GM12878 (cell line): ENCODE results near the gene EXD3. TPM values are rescaled to one million over a fixed set of nuclear protein-coding genes. Genes with fewer than 3 reads are reported as not detected.
"Not testable (repeated sequence)": the region's sequence is repeated elsewhere in the genome, so short reads cannot be mapped to it uniquely, and the experiment has no call there.

ENCODE experiments used
- ATAC-seq: fragments of 200-7000 bp; cut with Tn5 transposase; 3 replicates; pipeline ENCODE4 v1.9.1; 2020; ENCODE audit warnings: mild to moderate bottlenecking, moderate library complexity
- BruUV-seq: library from RNA; stranded (reverse); fragments of 400-500 nt; replicated peaks from 2 replicates; lab custom pipeline; 2021; lab: Mats Ljungman, UMichigan
- CTCF ChIA-PET: fragments of 300-600 bp; sonication (Branson Sonifier 250); formaldehyde crosslinking; extraction: SDS; loops from one replicate; lab custom pipeline; 2021; ENCODE audit warnings: inconsistent platforms; lab: Yijun Ruan, JAX
- POLR2A ChIA-PET: fragments of 350-600 bp; formaldehyde crosslinking; extraction: SDS; loops from one replicate; lab custom pipeline; 2021; ENCODE audit warnings: inconsistent platforms; lab: Charles Lee
- RAD21 ChIA-PET: fragments of 300-600 bp; sonication (Branson Sonifier 250); formaldehyde crosslinking; loops from one replicate; lab custom pipeline; 2023; ENCODE audit warnings: antibody characterized with exemption; ENCODE audit not compliant: unreplicated experiment; lab: Charles Lee
- SMC1A ChIA-PET: fragments of 300-600 bp; sonication (Branson Sonifier 250); formaldehyde crosslinking; loops from one replicate; lab custom pipeline; 2023; ENCODE audit not compliant: unreplicated experiment, uncharacterized antibody; lab: Charles Lee
- DNase-seq: peaks from one replicate; pipeline ENCODE4 v3.0.0-alpha.2; 2011; ENCODE audit warnings: low read depth, low spot score
- FAIRE-seq: peaks from 3 replicates; lab custom pipeline; 2011; peaks lifted over from hg19 to GRCh38; lab: Jason Lieb, UNC
- H2AFZ ChIP-seq: 2 replicates; pipeline ENCODE4 v1.6.0; 2011; ENCODE audit warnings: low read depth, low read length, control low read depth; ENCODE audit not compliant: control insufficient read depth
- H3K27ac ChIP-seq: 2 replicates; pipeline ENCODE4 v1.5.1; 2011; ENCODE audit warnings: control low read depth; ENCODE audit not compliant: control insufficient read depth, insufficient read depth
- H3K27me3 ChIP-seq, 2 experiments: replicated peaks in 1 of 2; 2 replicates each; pipeline versions ENCODE4 v1.6.0 to v1.6.1; 2011; ENCODE audit warnings: low read length in 1 of 2; ENCODE audit not compliant: control insufficient read depth in 2 of 2, insufficient read depth in 2 of 2
- H3K36me3 ChIP-seq, 2 experiments: 2 replicates each; pipeline ENCODE4 v1.5.1; 2011; ENCODE audit warnings: low read length in 1 of 2; ENCODE audit not compliant: control insufficient read depth in 2 of 2, insufficient read depth in 2 of 2
- H3K4me1 ChIP-seq: 2 replicates; pipeline ENCODE4 v1.6.1; 2011; ENCODE audit warnings: mild to moderate bottlenecking, low read length, moderate library complexity, mixed read lengths; ENCODE audit not compliant: control insufficient read depth, insufficient read depth
- H3K4me2 ChIP-seq: 2 replicates; pipeline ENCODE4 v1.6.0; 2011; ENCODE audit warnings: control low read depth; ENCODE audit not compliant: control insufficient read depth, insufficient read depth
- H3K4me3 ChIP-seq: fragments of 200-600 bp; sonication (generic); 2 replicates; pipeline ENCODE4 v1.5.1; 2016
- H3K79me2 ChIP-seq: 2 replicates; pipeline ENCODE4 v1.6.0; 2011; ENCODE audit warnings: low read length; ENCODE audit not compliant: control insufficient read depth, insufficient read depth
- H3K9ac ChIP-seq: 2 replicates; pipeline ENCODE4 v1.8.0; 2011; ENCODE audit warnings: low read length, control low read depth, mixed read lengths; ENCODE audit not compliant: control insufficient read depth, insufficient read depth
- H3K9me3 ChIP-seq: replicated peaks from 3 replicates; pipeline ENCODE4 v1.5.1; 2011; ENCODE audit warnings: mild to moderate bottlenecking, low read length; ENCODE audit not compliant: control insufficient read depth, insufficient read depth
- H4K20me1 ChIP-seq: 2 replicates; pipeline ENCODE4 v1.6.0; 2011; ENCODE audit not compliant: control insufficient read depth, insufficient read depth
- TCF7 ChIP-seq: IDR thresholded peaks from 2 replicates; pipeline ENCODE4 v1.6.1; 2014; ENCODE audit warnings: antibody characterized with exemption, borderline replicate concordance
- YY1 ChIP-seq: IDR thresholded peaks from 2 replicates; pipeline ENCODE4 v1.6.1; 2011; ENCODE audit warnings: low read depth, mild to moderate bottlenecking, low read length
- WGBS: methylation state at CpG from one replicate; pipeline ENCODE4 v1.1.6; 2016; ENCODE audit warnings: low lambda C conversion rate; ENCODE audit not compliant: insufficient replicate concordance, insufficient coverage; ENCODE audit errors: missing lambda C conversion rate; 5-methylcytosine and 5-hydroxymethylcytosine counted together
- in situ Hi-C: fragments of 300-500 bp; cut with MboI; formaldehyde crosslinking; loops from 9 replicates; pipeline ENCODE4 v1.14.3; 2018; ENCODE audit warnings: mixed read lengths
- intact Hi-C: fragments of 100-400 bp; cut with micrococcal nuclease; formaldehyde crosslinking; loops from one replicate; pipeline ENCODE4 v1.14.2; 2022; ENCODE audit not compliant: unreplicated experiment
- polyA plus RNA-seq, 11 experiments: library from polyadenylated mRNA; depleted of rRNA in 4 of 11; unstranded in 6 of 11; stranded (reverse) in 5 of 11; fragments of >200 nt; fragmentation: Nextera tagmentation in 4 of 11; fragmentation: Illumina TruSeq in 1 of 11; extraction: Ambion mirVana in 4 of 11; extraction: Trizol in 1 of 11; gene quantifications; 1 replicate in 1 of 11; 2 replicates in 10 of 11; pipeline versions ENCODE4 v1.2.1 to v1.2.3, GENCODE V29; 2011 to 2016; ENCODE audit warnings: inconsistent platforms in 2 of 11, missing spikeins in 2 of 11, low read depth in 1 of 11
- total RNA-seq, 4 experiments: library from RNA; depleted of rRNA in 3 of 4; stranded (reverse); fragments of >200 nt in 3 of 4; fragmentation: Illumina TruSeq in 1 of 4; extraction: Trizol in 1 of 4; gene quantifications; 2 replicates each; pipeline versions ENCODE4 v1.2.1 to v1.2.3, GENCODE V29; 2013 to 2021
- TF ChIP-seq, protein P1 (sequence below): fragments of 450-650 bp; formaldehyde crosslinking; IDR thresholded peaks from 2 replicates; pipeline ENCODE4 v1.4.0; 2020; ENCODE audit warnings: mild to moderate bottlenecking, moderate library complexity

Gene EXD3
- total and polyA plus RNA-seq, 10 of the 15 experiments (the other 5 are each of a cell fraction or from before 2014, with no cell fraction given) = 0.21 to 7.1 (median 3.6) TPM

GRCh38 chr9:137466389-137467085 is 43.6 kb upstream of the EXD3 start:
- H3K27ac ChIP-seq, BruUV-seq, FAIRE-seq, H3K4me3 ChIP-seq, H3K4me2 ChIP-seq, CTCF ChIA-PET, H3K9ac ChIP-seq, H3K79me2 ChIP-seq, H3K9me3 ChIP-seq, ATAC-seq, H4K20me1 ChIP-seq, H2AFZ ChIP-seq, POLR2A ChIA-PET, DNase-seq, in situ Hi-C loops, SMC1A ChIA-PET, H3K36me3 ChIP-seq, RAD21 ChIA-PET, H3K27me3 ChIP-seq: not testable (repeated sequence)
- peaks cover 11% of the 10 kb centered on the region; the same call in 1 of the 2 replicates for H3K4me1 ChIP-seq
- intact Hi-C loops = loop anchor here (10.0 kb wide), 1 partner anchor 58 kb away; no protein-coding TSS in a partner anchor
- WGBS = 59% methylated on average over 35 of the region's 35 CpGs

DNA sequence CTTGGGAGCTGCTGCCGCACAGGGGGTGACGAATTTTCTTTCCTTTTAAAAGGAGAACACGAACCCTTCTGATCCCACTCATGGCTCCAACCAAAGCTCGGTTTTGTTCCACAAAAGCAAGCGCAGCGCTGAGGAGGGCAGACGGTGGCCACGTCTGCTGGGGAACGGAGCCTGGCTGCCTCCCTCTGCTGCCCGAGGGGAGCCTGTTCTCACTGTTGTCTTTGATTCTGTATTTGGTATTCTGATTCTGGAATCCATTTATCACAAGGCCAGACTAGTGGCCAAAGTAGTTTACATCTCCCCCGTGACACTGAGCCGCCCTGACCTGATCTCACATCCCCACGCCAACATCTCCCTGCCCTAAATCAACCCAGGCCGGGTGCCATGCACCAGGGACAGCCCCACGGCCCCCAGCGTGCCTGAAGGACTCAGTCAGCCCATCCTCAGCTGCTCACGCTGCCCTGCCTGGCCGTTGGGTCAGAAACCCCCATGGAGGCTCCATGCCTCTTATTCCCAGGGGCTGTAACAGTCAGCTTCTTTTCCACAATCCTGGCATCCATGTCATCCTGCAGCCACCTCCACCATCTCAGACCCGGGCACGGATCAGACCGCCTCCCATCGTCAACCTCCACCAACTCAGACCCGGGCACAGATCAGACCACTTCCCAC is 42.9 kb upstream of the EXD3 start:
- no peak overlapping the region for H3K4me2 ChIP-seq
- H3K9me3 ChIP-seq = no peaks in the 10 kb centered on the region
- ChIA-PET CTCF (no interaction called here), POLR2A (no interaction called here), SMC1A (no interaction called here), RAD21 (no interaction called here)
- no peak overlapping the region for H3K27ac ChIP-seq
- FAIRE-seq (no peak), ATAC-seq (no peak), DNase-seq (no peak)
- TF ChIP-seq YY1 (no peak), TCF7 (no peak)
- TF ChIP-seq, protein P1, sequence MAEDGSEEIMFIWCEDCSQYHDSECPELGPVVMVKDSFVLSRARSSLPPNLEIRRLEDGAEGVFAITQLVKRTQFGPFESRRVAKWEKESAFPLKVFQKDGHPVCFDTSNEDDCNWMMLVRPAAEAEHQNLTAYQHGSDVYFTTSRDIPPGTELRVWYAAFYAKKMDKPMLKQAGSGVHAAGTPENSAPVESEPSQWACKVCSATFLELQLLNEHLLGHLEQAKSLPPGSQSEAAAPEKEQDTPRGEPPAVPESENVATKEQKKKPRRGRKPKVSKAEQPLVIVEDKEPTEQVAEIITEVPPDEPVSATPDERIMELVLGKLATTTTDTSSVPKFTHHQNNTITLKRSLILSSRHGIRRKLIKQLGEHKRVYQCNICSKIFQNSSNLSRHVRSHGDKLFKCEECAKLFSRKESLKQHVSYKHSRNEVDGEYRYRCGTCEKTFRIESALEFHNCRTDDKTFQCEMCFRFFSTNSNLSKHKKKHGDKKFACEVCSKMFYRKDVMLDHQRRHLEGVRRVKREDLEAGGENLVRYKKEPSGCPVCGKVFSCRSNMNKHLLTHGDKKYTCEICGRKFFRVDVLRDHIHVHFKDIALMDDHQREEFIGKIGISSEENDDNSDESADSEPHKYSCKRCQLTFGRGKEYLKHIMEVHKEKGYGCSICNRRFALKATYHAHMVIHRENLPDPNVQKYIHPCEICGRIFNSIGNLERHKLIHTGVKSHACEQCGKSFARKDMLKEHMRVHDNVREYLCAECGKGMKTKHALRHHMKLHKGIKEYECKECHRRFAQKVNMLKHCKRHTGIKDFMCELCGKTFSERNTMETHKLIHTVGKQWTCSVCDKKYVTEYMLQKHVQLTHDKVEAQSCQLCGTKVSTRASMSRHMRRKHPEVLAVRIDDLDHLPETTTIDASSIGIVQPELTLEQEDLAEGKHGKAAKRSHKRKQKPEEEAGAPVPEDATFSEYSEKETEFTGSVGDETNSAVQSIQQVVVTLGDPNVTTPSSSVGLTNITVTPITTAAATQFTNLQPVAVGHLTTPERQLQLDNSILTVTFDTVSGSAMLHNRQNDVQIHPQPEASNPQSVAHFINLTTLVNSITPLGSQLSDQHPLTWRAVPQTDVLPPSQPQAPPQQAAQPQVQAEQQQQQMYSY (CRISPR knock-in tag) = no peak
- H3K4me1 ChIP-seq = peaks cover 14% of the 10 kb centered on the region; the same call in 1 of the 2 replicates
- BruUV-seq = no TSS peak
- in situ Hi-C loops = no loop called here
- intact Hi-C loops = loop anchor here (10.0 kb wide), 1 partner anchor 59 kb away; no protein-coding TSS in a partner anchor
- H2AFZ ChIP-seq = no peak overlapping the region
- no peak overlapping the region for H3K4me3 ChIP-seq
- no peaks in the 10 kb centered on the region for H4K20me1 ChIP-seq
- no peaks in the 10 kb centered on the region for H3K27me3 ChIP-seq
- H3K36me3 ChIP-seq = no peaks in the 10 kb centered on the region
- no peak overlapping the region for H3K9ac ChIP-seq
- H3K79me2 ChIP-seq = no peaks in the 10 kb centered on the region
- WGBS = 50% methylated on average over 23 of the region's 23 CpGs
